Lower leg skin (tissue), 3 donors: ENCODE results near the gene RBKS.

ENCODE experiments used
- CTCF ChIP-seq, 3 donors: fragments of 450-650 bp; IDR thresholded peaks; one replicate each; pipeline ENCODE4 v1.5.1; 2016; ENCODE audit warnings: antibody characterized with exemption in 3 of 3, mild to moderate bottlenecking in 3 of 3, moderate library complexity in 2 of 3
- POLR2A ChIP-seq, 2 donors: fragments of 450-650 bp; IDR thresholded peaks; one replicate each; pipeline ENCODE4 v1.6.1; 2016 to 2017; ENCODE audit warnings: antibody characterized with exemption in 2 of 2, mild to moderate bottlenecking in 1 of 2, moderate library complexity in 1 of 2

DNA sequence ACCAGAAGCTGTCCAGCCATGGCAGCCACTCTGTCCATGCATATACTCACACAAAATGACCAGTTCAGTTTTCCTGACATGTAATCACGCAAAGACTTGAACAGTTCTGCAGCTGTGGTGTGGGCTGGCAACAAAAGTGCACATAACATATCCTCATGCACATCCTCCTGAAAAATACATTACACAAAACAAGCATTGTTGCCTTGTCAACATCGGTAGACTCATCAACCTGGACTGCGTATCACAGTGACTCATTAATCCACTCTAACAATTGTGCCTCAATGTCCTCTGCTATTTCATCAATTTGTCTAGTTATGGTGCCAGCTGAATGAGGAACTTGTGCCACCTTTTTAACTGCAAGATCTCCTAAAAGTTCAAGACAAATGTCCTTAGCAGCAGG is 19.5 kb downstream of the RBKS start:
- no peak for TF ChIP-seq CTCF (IDR thresholded peaks at IDR 0.05)
- no peak for TF ChIP-seq POLR2A (IDR thresholded peaks at IDR 0.05)
